GM23248 (cell line): ENCODE measurements around the gene NCOA1. TPM values are rescaled to one million over a fixed set of nuclear protein-coding genes. Genes with fewer than 3 reads are reported as not detected.

Source experiments
- DNase-seq: peaks from one replicate; pipeline ENCODE4 v3.0.0-alpha.2; 2015
- H2AFZ ChIP-seq: fragments of 200-600 bp; sonication (generic); 2 replicates; pipeline ENCODE4 v1.6.1; 2016; ENCODE audit warnings: antibody characterized with exemption
- H3F3A ChIP-seq: fragments of 200-600 bp; sonication (generic); 2 replicates; pipeline ENCODE4 v1.6.1; 2016; ENCODE audit warnings: mild to moderate bottlenecking, antibody characterized with exemption, mixed run types; ENCODE audit not compliant: insufficient read depth
- H3K27ac ChIP-seq: fragments of 200-600 bp; sonication (generic); 2 replicates; pipeline ENCODE4 v1.5.1; 2016; ENCODE audit warnings: mild to moderate bottlenecking
- H3K27me3 ChIP-seq: fragments of 200-600 bp; sonication (generic); replicated peaks from 2 replicates; pipeline ENCODE4 v1.6.1; 2016; ENCODE audit warnings: mild to moderate bottlenecking; ENCODE audit not compliant: insufficient read depth
- H3K36me3 ChIP-seq: fragments of 200-600 bp; sonication (generic); 2 replicates; pipeline ENCODE4 v1.6.1; 2016; ENCODE audit warnings: low read depth, mild to moderate bottlenecking
- H3K4me1 ChIP-seq: fragments of 200-600 bp; sonication (generic); 2 replicates; pipeline ENCODE4 v1.6.1; 2016; ENCODE audit warnings: mild to moderate bottlenecking; ENCODE audit not compliant: insufficient read depth
- H3K4me2 ChIP-seq: fragments of 200-600 bp; sonication (generic); one replicate; pipeline ENCODE4 v1.6.1; 2016; ENCODE audit warnings: mild to moderate bottlenecking; ENCODE audit not compliant: unreplicated experiment
- H3K4me3 ChIP-seq: fragments of 200-600 bp; sonication (generic); 2 replicates; pipeline ENCODE4 v1.5.1; 2016; ENCODE audit warnings: mild to moderate bottlenecking
- H3K79me2 ChIP-seq: fragments of 200-600 bp; sonication (generic); 2 replicates; pipeline ENCODE4 v1.6.1; 2016; ENCODE audit warnings: mild to moderate bottlenecking; ENCODE audit not compliant: insufficient read depth
- H3K9ac ChIP-seq: fragments of 200-600 bp; sonication (generic); 2 replicates; pipeline ENCODE4 v1.6.1; 2016; ENCODE audit warnings: mild to moderate bottlenecking
- H3K9me2 ChIP-seq: fragments of 200-600 bp; sonication (generic); 2 replicates; pipeline ENCODE4 v1.6.1; 2016; ENCODE audit warnings: mixed run types, mild to moderate bottlenecking, moderate library complexity; ENCODE audit not compliant: insufficient read depth
- H3K9me3 ChIP-seq: fragments of 200-600 bp; sonication (generic); one replicate; pipeline ENCODE4 v1.6.1; 2017; ENCODE audit warnings: low read depth
- H4K20me1 ChIP-seq: fragments of 200-600 bp; sonication (generic); 2 replicates; pipeline ENCODE4 v1.6.0; 2016; ENCODE audit not compliant: insufficient read depth
- EZH2 ChIP-seq: fragments of 200-600 bp; sonication (generic); IDR thresholded peaks from 2 replicates; pipeline ENCODE4 v1.6.1; 2018; ENCODE audit warnings: antibody characterized with exemption, mild to moderate bottlenecking; ENCODE audit not compliant: insufficient read depth, poor library complexity, severe bottlenecking
- EZH2phosphoT487 ChIP-seq: fragments of 200-600 bp; sonication (generic); IDR thresholded peaks from 2 replicates; pipeline ENCODE4 v1.6.1; 2018; ENCODE audit warnings: antibody characterized with exemption, moderate library complexity, mild to moderate bottlenecking, low read depth; ENCODE audit not compliant: insufficient read depth
- WGBS, 2 experiments: methylation state at CpG; one replicate each; pipeline ENCODE4 v1.1.6; 2015 to 2017; ENCODE audit warnings: low lambda C conversion rate in 2 of 2, low coverage in 1 of 2; ENCODE audit errors: missing lambda C conversion rate in 2 of 2; 5-methylcytosine and 5-hydroxymethylcytosine counted together
- in situ Hi-C: fragments of 300-500 bp; cut with MboI; formaldehyde crosslinking; loops from 2 replicates; pipeline ENCODE4 v1.15.0; 2020
- polyA plus RNA-seq: library from polyadenylated mRNA; unstranded; fragments of >200 nt; fragmentation: Nextera tagmentation; extraction: Ambion mirVana; gene quantifications from 2 replicates; pipeline ENCODE4 v1.2.1, GENCODE V29; 2016
- total RNA-seq: library from RNA; depleted of rRNA; stranded (reverse); fragments of >200 nt; shearing (Covaris generic); gene quantifications from 2 replicates; pipeline ENCODE4 v1.2.3, GENCODE V29; 2014

NCOA1 gene
- total and polyA plus RNA-seq, 2 experiments from 2014 or later: 2.6 to 8.0 TPM

DNA sequence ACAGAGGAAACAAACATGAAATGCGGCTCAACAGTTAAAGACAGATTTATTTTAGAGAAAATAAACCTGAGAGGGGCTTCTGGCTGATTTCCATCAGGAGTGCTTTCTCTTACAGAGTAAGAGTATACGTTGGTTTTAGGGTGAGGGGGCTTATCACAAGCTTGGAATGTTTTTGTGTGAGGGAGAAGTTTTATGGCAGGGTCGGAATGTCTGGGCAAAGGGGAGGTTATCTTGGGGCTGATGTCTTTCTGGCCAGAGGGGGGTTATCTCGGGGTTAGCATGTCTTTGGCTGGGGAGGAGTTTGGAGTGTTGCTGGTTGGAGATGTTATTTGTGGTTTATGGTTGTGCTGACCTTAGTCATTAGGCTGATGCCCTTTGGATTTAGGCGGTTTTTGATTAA is 280.0 kb downstream of the NCOA1 start:
- no peak for TF ChIP-seq EZH2
- TF ChIP-seq EZH2phosphoT487: no peak
- Histone ChIP-seq H3K36me3 (0 out of 2 replicates have a peak, but pooled peaks cover 3% of the 10 kb centered on the region), H3K27me3 (no peaks in the 10 kb centered on the region), H4K20me1 (no peaks in the 10 kb centered on the region), H3K27ac (no peak overlapping the region), H2AFZ (no peak overlapping the region), H3K4me2 (no peak overlapping the region), H3K9me3 (no peaks in the 10 kb centered on the region), H3K4me1 (no peaks in the 10 kb centered on the region), H3K4me3 (no peak overlapping the region), H3K9ac (no peak overlapping the region), H3F3A (no peaks in the 10 kb centered on the region), H3K79me2 (no peaks in the 10 kb centered on the region), H3K9me2 (no peaks in the 10 kb centered on the region)
- WGBS, 2 experiments: 97 to 99% methylated on average over 5 of the region's 5 CpGs
- no peak for DNase-seq
- in situ Hi-C loops: loop anchor here (10.0 kb wide), 1 partner anchor 156 kb away; no protein-coding TSS in a partner anchor

DNA sequence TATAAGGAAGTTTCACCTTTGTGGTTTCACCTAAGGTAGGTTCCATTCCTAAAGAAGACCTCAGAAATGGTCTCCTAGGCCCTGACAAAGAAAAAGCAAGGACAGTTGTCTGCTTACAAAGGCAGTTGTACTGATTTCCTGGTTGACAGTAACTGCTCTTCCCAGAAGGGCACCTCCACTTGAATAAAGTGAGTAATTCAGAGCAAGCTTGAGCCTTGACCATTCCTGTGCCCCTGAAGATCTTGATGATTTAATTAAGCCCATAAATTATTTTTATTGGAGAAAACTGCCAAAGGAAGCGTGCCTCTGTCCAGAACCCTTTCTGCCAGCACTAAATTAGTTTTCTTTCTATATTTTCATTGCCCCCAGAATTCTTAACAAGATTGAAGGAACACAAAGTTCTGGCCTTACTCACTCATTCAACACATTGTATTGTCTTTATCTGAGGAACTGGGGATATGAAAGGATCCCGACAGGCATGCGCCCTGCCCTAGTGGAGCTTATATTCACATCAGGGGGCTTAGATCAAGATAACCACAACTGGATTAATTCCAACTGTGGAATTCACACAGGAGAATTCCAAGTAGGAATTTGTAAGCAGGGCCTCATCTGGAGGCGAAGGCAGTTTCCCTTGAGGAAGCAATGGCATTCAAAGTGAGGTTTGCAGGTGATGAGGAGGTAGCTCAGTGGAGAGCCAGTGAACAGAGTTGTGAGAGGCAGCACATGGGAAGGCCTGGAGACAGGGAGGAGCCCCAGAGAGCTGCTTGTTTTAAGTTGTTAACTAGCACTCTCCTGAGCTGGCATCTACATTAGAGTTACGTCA is 280.9 kb downstream of the NCOA1 start:
- H3K27ac ChIP-seq: no peak overlapping the region
- H3K9me2 ChIP-seq: no peaks in the 10 kb centered on the region
- H4K20me1 ChIP-seq: no peaks in the 10 kb centered on the region
- H3K4me1 ChIP-seq: no peaks in the 10 kb centered on the region
- 72 to 73% methylated on average over 5 of the region's 5 CpGs for WGBS, 2 experiments
- in situ Hi-C loops: loop anchor here (10.0 kb wide), 1 partner anchor 157 kb away; no protein-coding TSS in a partner anchor
- no peaks in the 10 kb centered on the region for H3K27me3 ChIP-seq
- no peaks in the 10 kb centered on the region for H3F3A ChIP-seq
- H3K79me2 ChIP-seq: no peaks in the 10 kb centered on the region
- DNase-seq: no peak
- no peak overlapping the region for H3K4me2 ChIP-seq
- no peak overlapping the region for H3K4me3 ChIP-seq
- no peaks in the 10 kb centered on the region for H3K9me3 ChIP-seq
- H3K9ac ChIP-seq: no peak overlapping the region
- H3K36me3 ChIP-seq: 0 out of 2 replicates have a peak, but pooled peaks cover 3% of the 10 kb centered on the region
- no peak overlapping the region for H2AFZ ChIP-seq
- TF ChIP-seq EZH2 (no peak), EZH2phosphoT487 (no peak)

- Histone ChIP-seq H3K4me2 (no peak overlapping the region), H3K9me3 (no peaks in the 10 kb centered on the region), H4K20me1 (no peaks in the 10 kb centered on the region), H3K79me2 (no peaks in the 10 kb centered on the region), H3K4me3 (no peak overlapping the region), H3K27ac (no peak overlapping the region), H3K4me1 (no peaks in the 10 kb centered on the region), H3K36me3 (0 out of 2 replicates have a peak, but pooled peaks cover 3% of the 10 kb centered on the region), H2AFZ (no peak overlapping the region), H3F3A (no peaks in the 10 kb centered on the region), H3K9ac (no peak overlapping the region), H3K9me2 (no peaks in the 10 kb centered on the region), H3K27me3 (no peaks in the 10 kb centered on the region)
- no peak for DNase-seq
- TF ChIP-seq EZH2phosphoT487 (no peak), EZH2 (no peak)
- 61 to 70% methylated on average over 3 of the region's 3 CpGs for WGBS, 2 experiments
- in situ Hi-C loops: loop anchor here (10.0 kb wide), 1 partner anchor 160 kb away; no protein-coding TSS in a partner anchor
These were observed 283.3 kb downstream of the NCOA1 start for GRCh38 chr2:24774373-24774772.

DNA sequence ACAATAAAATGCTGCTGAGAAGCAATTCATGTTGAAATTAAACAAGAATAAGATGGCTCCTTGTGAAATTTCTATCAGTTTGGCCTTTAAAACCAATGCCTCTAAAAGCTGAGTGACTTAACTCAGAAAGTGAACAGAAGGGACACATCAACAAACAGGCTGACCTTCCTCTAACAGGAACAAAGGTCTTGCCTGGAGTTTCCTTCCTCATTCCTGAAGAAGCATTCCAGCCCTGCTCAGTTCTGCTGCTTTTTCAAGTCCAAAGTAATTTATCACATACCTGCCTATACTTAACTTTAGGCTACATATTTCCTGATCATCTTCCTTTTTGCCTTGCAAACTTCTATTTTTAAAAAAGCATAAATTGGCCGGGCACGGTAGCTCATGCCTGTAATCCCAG is 288.1 kb downstream of the NCOA1 start:
- no peaks in the 10 kb centered on the region for H3K36me3 ChIP-seq

More for the DNA sequence above, 288.1 kb downstream of the NCOA1 start:
- no peak for DNase-seq
- no peak overlapping the region for H2AFZ ChIP-seq
- no peaks in the 10 kb centered on the region for H4K20me1 ChIP-seq
- no peak overlapping the region for H3K4me3 ChIP-seq
- TF ChIP-seq EZH2: no peak
- no peak for TF ChIP-seq EZH2phosphoT487
- WGBS, 2 experiments: 91 to 96% methylated on average over 2 of the region's 2 CpGs
- H3F3A ChIP-seq: no peaks in the 10 kb centered on the region
- H3K9me3 ChIP-seq: no peaks in the 10 kb centered on the region
- no peaks in the 10 kb centered on the region for H3K79me2 ChIP-seq
- H3K27me3 ChIP-seq: no peaks in the 10 kb centered on the region
- no peaks in the 10 kb centered on the region for H3K4me1 ChIP-seq
- H3K9ac ChIP-seq: no peak overlapping the region
- H3K4me2 ChIP-seq: no peak overlapping the region
- no peak overlapping the region for H3K27ac ChIP-seq
- H3K9me2 ChIP-seq: no peaks in the 10 kb centered on the region
- in situ Hi-C loops: loop anchor here (10.0 kb wide), 1 partner anchor 164 kb away; no protein-coding TSS in a partner anchor
